Measurements from ENCODE around the gene KMT2E. TPM values are rescaled to one million over a fixed set of nuclear protein-coding genes. Genes with fewer than 3 reads are reported as not detected.

The KMT2E gene, protein sequence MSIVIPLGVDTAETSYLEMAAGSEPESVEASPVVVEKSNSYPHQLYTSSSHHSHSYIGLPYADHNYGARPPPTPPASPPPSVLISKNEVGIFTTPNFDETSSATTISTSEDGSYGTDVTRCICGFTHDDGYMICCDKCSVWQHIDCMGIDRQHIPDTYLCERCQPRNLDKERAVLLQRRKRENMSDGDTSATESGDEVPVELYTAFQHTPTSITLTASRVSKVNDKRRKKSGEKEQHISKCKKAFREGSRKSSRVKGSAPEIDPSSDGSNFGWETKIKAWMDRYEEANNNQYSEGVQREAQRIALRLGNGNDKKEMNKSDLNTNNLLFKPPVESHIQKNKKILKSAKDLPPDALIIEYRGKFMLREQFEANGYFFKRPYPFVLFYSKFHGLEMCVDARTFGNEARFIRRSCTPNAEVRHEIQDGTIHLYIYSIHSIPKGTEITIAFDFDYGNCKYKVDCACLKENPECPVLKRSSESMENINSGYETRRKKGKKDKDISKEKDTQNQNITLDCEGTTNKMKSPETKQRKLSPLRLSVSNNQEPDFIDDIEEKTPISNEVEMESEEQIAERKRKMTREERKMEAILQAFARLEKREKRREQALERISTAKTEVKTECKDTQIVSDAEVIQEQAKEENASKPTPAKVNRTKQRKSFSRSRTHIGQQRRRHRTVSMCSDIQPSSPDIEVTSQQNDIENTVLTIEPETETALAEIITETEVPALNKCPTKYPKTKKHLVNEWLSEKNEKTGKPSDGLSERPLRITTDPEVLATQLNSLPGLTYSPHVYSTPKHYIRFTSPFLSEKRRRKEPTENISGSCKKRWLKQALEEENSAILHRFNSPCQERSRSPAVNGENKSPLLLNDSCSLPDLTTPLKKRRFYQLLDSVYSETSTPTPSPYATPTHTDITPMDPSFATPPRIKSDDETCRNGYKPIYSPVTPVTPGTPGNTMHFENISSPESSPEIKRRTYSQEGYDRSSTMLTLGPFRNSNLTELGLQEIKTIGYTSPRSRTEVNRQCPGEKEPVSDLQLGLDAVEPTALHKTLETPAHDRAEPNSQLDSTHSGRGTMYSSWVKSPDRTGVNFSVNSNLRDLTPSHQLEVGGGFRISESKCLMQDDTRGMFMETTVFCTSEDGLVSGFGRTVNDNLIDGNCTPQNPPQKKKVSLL (N-terminal part only)
- total RNA-seq = 100 to 1,000 TPM in 1 of 2 donors, 10 to 100 TPM in 1; 83.7 to 102 TPM

GRCh38 chr7:105013816-105014692, at the start of gene KMT2E:
Gene KMT2E, plus strand, starts transcription at chr7:105014205. Its CDS starts 26,748 bp downstream, at chr7:105040953.
- Histone ChIP-seq H3K4me3 (peak within 1 kb of the TSS; percentile 87 to 95), H3K27ac (peak within 1 kb of the TSS; percentile 97 to 100), H3K27me3 (replicated peaks; ENCODE audit: insufficient read depth) (no peaks in the 10 kb centered on the region), H3K36me3 (no peaks in the 10 kb centered on the region), H3K4me1 (replicated peaks) (no peaks in the 10 kb centered on the region), H3K9me3 (no peaks in the 10 kb centered on the region)
- WGBS = under 1% methylated on average over 39 of the region's 69 CpGs
- peak; percentile 57 for TF ChIP-seq POLR2A (IDR thresholded peaks at IDR 0.05)
- no peak for TF ChIP-seq POLR2AphosphoS5 (IDR thresholded peaks at IDR 0.05)
- TF ChIP-seq CTCF (IDR thresholded peaks at IDR 0.05) = peak in 1 of 4 experiments; percentile 17
- peak; percentile 82 for DNase-seq (ENCODE audit: low spot score)
- intact Hi-C loops (cut with DNase I) = loop anchor here (10.0 kb wide), 1 partner anchor 91 kb away; no protein-coding TSS in a partner anchor

DNA sequence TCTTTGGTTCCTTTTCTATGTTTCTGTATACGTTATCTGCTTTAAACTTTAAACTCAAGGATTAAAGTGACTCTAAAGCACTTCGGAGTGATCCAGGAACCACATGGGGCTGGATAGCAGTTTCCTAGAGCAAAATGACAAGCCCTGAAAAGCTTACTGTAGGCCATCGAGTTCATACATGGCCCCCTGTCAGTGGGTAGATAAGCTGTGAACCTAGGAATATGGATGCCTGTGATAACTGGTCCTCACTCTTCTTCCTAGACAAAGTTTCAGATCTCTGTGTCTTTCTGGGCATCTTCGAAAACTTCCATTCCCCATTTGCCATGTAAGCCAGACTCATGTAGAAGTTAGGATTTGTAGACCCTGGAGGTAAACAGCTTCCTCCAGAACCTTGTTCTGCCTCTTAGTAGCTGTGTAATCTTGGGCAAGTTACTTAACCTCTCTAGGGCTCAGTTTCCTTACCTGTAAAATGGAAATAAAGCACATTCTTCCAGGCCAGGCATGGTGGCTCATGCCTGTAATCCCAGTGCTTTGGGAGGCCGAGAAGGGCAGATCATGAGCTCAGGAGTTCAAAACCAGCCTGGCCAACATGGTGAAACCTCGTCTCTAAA, 49.3 kb upstream of the KMT2E start:
- TF ChIP-seq CTCF (IDR thresholded peaks at IDR 0.05) = no peak
- TF ChIP-seq POLR2AphosphoS5 (IDR thresholded peaks at IDR 0.05) = no peak
- TF ChIP-seq POLR2A (IDR thresholded peaks at IDR 0.05) = no peak
- H3K27ac ChIP-seq = no peak overlapping the region
- 65% methylated on average over 6 of the region's 6 CpGs for WGBS

DNA sequence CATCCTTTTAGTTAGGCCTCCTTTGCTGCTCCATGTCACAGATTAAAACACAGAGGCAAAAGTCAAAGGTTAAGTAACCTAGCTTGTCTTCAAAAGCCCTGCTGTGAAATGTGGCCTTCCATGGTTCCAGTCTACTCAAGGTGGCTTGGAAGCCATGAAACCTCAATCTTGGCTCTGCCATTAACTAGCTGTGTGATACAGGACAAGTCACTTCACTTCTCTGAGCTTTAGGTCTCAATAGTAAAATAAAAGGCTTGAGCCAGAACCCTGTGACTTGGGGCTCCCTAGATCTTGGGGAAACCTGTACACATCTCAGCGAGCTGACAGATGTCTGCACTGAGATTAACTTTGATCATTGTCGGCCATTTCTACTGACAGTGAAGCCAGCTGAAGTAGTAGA, 48.0 kb upstream of the KMT2E start:
- Histone ChIP-seq H3K27ac (no peak overlapping the region), H3K9me3 (no peaks in the 10 kb centered on the region), H3K27me3 (replicated peaks; ENCODE audit: insufficient read depth) (no peaks in the 10 kb centered on the region), H3K36me3 (no peaks in the 10 kb centered on the region), H3K4me3 (no peak overlapping the region), H3K4me1 (replicated peaks) (peaks cover 8% of the 10 kb centered on the region)
- 98% methylated on average over 2 of the region's 2 CpGs for WGBS
- intact Hi-C loops (cut with DNase I) = no loop called here
- TF ChIP-seq POLR2A (IDR thresholded peaks at IDR 0.05) = no peak
- no peak for TF ChIP-seq POLR2AphosphoS5 (IDR thresholded peaks at IDR 0.05)
- TF ChIP-seq CTCF (IDR thresholded peaks at IDR 0.05) = no peak
- no peak for DNase-seq (ENCODE audit: low spot score)

More for the DNA sequence above, 49.3 kb upstream of the KMT2E start:
- peaks cover 8% of the 10 kb centered on the region for H3K4me1 ChIP-seq (replicated peaks)
- H3K9me3 ChIP-seq = no peaks in the 10 kb centered on the region
- H3K4me3 ChIP-seq = no peak overlapping the region
- no peaks in the 10 kb centered on the region for H3K27me3 ChIP-seq (replicated peaks; ENCODE audit: insufficient read depth)
- no peaks in the 10 kb centered on the region for H3K36me3 ChIP-seq
- no peak for DNase-seq (ENCODE audit: low spot score)
- intact Hi-C loops (cut with DNase I) = no loop called here

GRCh38 chr7:104967088-104967487, 46.9 kb upstream of the KMT2E start:
- Histone ChIP-seq H3K36me3 (no peaks in the 10 kb centered on the region), H3K4me1 (replicated peaks) (peaks cover 11% of the 10 kb centered on the region), H3K27me3 (replicated peaks; ENCODE audit: insufficient read depth) (no peaks in the 10 kb centered on the region), H3K9me3 (no peaks in the 10 kb centered on the region), H3K27ac (no peak overlapping the region), H3K4me3 (no peak overlapping the region)
- intact Hi-C loops (cut with DNase I) = no loop called here
- TF ChIP-seq CTCF (IDR thresholded peaks at IDR 0.05) = no peak
- TF ChIP-seq POLR2AphosphoS5 (IDR thresholded peaks at IDR 0.05) = no peak
- no peak for TF ChIP-seq POLR2A (IDR thresholded peaks at IDR 0.05)
- WGBS = 93% methylated on average over 2 of the region's 2 CpGs
- no peak for DNase-seq (ENCODE audit: low spot score)

All from prostate gland (tissue), 2 donors.